IPS-11a (cell line): ENCODE data around the gene CCDC51.
"Not testable (repeated sequence)": the region's sequence is repeated elsewhere in the genome, so short reads cannot be mapped to it uniquely, and the experiment has no call there.

Experiments used
- H3K4me3 ChIP-seq: one replicate; pipeline ENCODE4 v1.5.1; 2013; ENCODE audit warnings: low read depth, low read length, control low read depth

CCDC51 gene, protein sequence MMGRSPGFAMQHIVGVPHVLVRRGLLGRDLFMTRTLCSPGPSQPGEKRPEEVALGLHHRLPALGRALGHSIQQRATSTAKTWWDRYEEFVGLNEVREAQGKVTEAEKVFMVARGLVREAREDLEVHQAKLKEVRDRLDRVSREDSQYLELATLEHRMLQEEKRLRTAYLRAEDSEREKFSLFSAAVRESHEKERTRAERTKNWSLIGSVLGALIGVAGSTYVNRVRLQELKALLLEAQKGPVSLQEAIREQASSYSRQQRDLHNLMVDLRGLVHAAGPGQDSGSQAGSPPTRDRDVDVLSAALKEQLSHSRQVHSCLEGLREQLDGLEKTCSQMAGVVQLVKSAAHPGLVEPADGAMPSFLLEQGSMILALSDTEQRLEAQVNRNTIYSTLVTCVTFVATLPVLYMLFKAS

DNA sequence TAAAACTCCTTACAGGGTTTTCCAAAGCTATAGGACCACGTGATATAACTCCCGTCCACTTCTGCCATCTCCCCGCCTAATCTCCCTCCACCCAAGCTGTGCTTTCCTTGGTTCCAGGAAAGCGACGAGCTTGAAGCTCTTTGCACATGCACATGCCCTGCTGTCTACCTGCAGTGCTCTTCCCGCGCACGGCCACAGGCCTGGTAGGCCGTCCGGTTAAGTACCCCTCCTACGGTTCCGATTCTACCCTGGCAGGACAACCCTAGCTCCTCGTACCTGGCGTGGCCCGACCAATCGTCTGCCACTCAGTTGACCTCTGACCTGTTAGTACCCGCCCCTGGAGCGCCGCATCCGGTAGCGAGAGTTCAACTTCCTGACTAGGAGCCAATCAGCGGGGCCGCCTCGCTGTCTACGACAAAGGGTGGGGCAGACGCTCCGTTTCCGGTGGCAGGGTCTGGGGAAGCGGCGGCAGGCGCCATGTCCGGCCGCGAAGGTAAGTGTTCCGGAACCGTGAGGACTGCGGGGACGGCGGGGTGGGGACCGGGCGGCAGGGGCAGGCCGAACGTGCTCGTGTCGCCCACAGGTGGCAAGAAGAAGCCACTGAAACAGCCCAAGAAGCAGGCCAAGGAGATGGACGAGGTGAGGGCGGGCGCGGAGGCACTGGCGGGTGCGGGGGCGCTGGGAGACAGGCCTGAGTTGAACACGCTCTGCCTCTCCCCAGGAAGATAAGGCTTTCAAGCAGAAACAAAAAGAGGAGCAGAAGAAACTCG lies at the start of gene CCDC51, which contains the start of gene TMA7:
Gene CCDC51 (minus strand): TSS at position 300 of the 770 bp plus-strand sequence. CDS start 4,991 bp downstream, outside the sequence.
Gene TMA7 (plus strand): TSS at position 438 of the 770 bp plus-strand sequence. CDS start 40 bp downstream, at position 478.
- peak within 1 kb of the TSS; percentile 96 for H3K4me3 ChIP-seq

DNA sequence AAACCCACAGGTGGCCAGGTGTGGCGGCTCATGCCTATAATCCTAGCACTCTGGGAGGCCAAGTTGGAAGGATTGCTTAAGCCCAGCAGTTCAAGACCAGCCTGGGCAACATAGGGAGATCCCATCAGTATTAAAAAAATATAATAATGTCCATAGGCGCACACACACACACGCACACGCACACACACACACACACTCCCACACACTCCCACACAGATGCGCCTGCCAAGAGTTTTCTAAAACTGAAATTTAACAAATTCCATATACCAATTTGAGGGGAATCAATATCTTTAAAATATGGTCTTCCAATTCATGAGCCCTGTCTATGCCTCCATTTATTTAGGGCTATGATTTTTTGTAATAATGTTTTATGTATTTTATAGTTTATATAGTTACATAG lies 47.0 kb upstream of the CCDC51 start:
- no peak overlapping the region for H3K4me3 ChIP-seq

DNA sequence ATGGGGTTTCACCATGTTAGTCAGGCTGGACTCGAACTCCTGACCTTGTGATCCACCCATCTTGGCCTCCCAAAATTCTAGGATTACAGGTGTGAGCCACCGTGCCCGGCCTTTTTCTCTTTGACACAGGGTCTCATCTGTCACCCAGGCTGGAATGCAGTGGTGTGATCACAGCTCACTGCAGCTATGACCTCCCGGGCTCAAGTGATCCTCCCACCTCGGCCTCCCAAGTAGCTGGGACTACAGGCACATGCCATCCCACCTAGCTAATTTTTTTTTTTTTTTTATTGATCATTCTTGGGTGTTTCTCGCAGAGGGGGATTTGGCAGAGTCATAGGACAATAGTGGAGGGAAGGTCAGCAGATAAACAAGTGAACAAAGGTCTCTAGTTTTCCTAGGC lies 42.9 kb upstream of the CCDC51 start:
- H3K4me3 ChIP-seq, result not testable (repeated sequence)

DNA sequence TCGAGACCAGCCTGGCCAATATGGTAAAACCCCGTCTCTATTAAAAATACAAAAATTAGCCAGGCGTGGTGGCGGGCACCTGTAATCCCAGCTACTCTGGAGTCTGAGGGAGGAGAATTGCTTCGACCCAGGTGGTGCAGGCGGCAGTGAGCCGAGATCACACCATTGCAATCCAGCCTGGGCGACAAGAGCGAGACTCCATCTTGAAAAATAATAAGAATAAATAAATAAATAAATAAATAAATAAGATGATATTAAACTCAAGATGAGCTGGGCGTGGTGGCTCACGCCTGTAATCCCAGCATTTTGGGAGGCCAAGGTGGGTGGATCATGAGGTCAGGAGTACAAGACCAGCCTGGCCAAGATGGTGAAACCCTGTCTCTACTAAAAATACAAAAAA lies 41.0 kb upstream of the CCDC51 start:
- not testable (repeated sequence) for H3K4me3 ChIP-seq

DNA sequence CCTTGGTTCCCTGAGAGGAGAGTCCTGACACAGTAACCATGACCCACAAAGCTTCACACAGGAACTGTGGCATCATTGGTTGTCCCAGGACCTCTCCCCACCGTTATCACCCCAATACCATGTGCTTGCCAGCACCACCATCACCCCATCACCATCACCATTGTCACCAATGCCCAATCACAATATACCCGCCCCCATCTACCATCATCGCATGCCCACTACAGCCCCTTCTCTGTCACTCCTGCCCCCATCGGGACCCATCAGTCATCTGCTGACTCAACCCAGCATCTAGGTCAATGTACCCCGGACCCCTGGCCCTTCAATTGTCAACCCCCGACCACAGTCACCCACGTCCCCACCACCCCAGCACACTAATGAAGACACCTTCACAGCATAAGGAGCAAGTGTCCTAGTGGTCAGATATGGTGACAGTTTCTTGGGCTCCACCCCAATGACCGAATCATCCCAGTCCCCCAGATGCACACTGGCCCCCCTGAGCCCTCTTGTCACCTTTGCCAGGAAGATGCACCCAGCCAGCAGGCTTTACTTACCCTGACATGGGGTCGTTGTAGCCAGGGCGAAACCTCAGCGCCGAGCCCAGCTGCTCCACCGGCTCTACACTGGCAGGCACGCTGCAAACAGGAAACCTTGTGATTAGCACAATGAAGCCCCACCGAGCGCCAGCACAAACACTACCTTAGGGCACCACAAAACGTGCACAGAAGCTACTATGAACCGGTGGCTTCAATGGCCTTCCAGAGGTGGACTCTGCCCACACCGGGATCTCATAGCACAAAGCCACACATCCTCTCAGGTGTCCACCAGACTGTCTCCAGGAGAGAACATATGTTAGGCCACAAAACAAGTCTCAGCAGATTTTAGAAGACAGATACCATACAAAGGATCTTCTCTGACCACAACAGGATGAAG lies 39.0 kb upstream of the CCDC51 start:
- H3K4me3 ChIP-seq, result no peak overlapping the region

DNA sequence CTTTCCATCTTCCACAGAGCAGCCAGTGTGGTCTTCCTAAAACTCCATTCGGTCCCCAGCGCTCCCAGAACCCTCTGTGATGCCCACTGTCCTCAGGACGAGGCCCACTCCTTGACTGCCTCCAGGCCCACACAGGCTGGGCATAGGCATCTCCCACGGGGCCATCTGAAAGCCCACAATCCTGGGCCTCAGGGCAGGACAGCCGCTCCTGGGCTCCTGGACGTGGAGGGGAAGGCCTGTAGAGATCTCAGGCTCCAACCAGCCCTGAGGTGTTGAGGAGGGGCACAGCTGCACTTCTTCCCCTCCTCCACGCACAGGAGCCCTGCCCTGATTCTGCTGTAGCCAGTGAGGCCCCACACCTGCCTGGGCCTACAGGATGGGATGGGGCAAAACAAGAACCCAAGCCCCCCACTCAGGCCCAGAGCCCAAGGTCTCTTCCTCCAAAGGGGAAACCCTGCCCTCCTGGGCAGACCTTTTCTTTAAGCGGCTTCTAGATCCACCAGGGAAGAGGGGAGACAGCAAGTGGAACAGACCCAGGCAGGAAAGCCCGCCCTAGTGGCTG lies 38.1 kb upstream of the CCDC51 start:
- H3K4me3 ChIP-seq, result no peak overlapping the region

DNA sequence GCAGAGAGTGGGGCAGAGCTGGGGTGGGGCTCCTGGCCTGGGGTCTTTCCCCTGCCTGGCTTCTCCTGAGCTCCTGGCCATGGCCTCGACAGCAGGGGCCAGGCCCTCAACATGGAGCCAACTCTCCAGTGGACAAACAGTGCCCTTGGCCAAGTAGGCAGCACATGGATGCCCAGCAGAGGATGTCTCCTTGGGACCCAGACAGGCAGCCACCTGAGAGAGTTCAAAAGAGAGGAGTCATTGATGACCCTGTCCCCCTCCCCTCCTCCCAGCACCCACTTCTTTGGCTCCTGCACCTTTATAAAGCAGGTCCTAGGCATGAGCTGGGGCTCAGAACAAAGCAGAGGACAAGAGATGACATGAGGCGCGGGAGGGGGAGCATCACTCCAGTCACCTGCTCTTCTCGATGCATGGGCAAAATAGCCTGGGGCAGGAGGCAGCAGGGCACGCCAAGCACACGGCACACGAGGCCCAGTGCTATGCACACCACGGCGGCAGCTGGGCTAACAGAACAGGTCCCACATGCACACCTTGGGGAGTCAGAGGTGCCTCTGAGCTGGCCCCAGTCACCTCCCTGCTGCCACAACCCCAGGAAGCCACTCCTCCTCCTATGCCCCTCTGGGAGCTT lies 36.6 kb upstream of the CCDC51 start:
- H3K4me3 ChIP-seq, result no peak overlapping the region

DNA sequence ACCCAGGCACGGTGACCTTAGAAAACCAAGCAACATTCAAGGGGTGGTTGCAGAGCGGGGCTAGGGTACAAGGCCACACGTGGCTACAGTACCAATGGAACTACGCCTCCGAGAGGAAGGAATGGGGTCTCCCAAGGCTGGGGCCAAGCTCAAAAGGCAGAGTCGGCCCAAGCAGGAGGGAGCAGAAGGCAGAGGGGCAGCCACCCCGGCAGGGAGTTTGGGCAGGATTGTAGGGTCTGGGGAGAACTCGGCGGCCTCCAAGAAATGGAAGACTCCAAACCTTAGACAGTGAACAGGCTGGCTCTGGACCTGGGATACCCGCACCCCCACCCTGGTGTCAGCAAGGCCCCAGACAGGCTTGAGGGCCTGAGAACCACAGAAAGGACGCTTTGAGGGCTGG lies 35.3 kb upstream of the CCDC51 start:
- no peak overlapping the region for H3K4me3 ChIP-seq

DNA sequence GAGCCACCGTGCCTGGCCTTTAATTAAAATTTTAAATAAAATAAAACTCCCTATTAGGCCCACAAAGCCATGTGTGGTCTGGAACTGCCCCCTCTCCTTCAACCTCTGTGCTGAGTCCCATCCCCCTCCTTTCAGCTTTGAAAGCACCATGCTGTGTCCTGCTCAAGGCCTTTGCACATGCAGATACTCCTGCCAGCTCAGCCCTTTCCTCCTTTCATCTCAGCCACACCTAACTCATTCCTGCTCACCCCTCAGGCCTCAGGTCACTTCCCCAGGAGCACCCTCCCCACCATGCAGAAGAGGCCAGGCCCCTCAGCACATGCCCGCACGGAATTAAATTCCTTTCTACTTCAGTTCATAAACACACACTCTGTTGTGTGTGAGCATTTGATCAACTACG lies 34.7 kb upstream of the CCDC51 start:
- no peak overlapping the region for H3K4me3 ChIP-seq

DNA sequence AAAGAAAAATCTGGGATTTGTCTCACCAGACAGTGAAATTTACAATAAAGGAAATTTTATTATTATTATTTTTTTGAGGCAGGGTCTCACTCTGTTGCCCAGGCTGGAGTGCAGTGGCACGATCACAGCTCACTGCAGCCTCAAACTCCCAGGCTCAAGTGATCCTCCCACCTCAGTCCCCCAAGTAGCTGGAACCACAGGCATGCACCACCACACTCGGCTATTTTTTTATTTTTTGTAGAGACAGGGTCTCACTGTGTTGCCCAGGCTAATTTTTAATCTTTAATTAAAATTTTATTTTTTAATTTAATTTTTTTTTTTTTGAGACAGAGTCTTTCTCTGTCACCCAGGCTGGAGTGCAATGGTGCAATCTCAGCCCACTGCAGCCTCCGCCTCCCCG lies 34.1 kb upstream of the CCDC51 start:
- not testable (repeated sequence) for H3K4me3 ChIP-seq

DNA sequence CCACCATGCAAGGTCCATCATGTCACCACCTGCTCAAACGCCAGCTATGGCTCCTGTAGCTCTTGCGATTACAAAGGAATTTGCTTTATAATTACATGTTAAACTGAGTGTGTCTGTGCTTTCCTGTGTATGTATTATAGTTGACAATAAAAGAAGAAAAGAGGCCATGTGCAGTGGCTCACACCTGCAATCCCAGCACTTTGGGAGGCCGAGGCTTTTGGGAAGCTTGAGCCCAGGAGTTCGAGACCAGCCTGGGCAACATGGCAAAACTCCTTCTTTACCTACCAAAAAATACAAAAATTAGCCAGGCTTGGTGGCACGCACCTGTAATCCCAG lies 33.7 kb upstream of the CCDC51 start:
- H3K4me3 ChIP-seq, result peak overlapping the region; percentile 4

DNA sequence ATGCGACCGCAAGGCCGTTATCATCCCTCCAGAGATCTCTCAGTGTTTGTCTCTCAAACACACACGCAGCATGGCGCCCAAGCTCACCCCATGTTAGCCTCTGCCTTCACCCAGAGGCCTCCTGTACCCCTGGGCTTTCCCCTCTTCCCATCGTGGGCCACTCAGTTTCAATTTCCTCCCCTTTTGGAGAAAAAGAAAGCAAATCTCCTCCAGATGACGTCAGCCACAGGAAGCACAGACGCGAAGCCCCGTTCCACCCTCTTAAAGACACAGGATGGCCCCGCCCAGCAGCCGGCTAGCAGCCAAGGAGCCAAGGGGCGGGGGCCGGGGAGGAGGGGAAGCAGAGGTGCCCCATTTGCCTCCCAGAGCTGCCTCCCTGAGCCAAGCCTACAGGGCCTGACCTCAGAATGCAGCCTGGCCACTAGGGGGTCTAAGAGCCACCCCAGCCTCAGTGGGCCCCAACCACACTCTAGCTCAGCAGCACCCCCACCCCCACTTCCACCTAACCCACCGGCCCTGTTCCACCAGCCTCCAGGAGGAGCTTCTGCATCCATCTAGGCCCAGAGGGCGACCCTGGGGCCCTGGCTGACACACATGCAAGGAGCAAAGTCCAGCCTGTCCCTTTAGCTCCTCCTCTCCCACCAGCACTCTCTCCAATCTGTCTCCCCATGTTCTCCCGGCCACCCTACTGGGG lies 33.2 kb upstream of the CCDC51 start:
- peak overlapping the region; percentile 78 for H3K4me3 ChIP-seq

DNA sequence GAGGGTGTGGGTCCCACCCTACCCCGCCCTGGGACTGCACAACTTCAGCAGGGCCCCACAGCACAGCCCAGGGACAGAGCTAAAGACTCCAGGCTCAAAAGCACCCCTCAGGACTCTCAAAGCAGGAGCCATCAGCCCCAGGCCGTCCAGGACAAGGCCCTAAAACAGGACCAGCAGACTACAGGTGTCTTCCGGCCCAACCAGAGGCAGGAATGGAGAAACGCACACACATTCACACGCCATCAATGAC lies 32.7 kb upstream of the CCDC51 start:
- H3K4me3 ChIP-seq, result peak overlapping the region; percentile 78

DNA sequence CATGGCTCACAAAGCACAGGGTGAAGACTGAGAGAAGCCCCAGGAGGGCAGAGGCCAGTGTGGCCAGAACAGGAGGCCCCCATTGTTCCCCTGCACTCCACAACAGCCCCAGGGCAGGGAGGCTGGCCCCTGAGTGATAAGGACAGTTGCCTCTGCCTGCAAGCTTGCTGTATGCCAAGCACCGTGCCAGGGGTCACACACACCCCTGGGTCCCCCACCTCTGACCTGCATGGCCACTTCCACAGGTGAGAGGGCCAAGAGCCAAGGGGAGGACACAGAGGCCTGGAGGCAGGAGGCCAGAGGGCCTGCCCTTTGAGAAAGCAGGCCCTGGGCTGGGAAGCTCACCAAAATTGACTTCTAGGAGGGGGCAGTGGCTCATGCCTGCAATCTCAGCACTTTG lies 30.4 kb upstream of the CCDC51 start:
- H3K4me3 ChIP-seq, result no peak overlapping the region

DNA sequence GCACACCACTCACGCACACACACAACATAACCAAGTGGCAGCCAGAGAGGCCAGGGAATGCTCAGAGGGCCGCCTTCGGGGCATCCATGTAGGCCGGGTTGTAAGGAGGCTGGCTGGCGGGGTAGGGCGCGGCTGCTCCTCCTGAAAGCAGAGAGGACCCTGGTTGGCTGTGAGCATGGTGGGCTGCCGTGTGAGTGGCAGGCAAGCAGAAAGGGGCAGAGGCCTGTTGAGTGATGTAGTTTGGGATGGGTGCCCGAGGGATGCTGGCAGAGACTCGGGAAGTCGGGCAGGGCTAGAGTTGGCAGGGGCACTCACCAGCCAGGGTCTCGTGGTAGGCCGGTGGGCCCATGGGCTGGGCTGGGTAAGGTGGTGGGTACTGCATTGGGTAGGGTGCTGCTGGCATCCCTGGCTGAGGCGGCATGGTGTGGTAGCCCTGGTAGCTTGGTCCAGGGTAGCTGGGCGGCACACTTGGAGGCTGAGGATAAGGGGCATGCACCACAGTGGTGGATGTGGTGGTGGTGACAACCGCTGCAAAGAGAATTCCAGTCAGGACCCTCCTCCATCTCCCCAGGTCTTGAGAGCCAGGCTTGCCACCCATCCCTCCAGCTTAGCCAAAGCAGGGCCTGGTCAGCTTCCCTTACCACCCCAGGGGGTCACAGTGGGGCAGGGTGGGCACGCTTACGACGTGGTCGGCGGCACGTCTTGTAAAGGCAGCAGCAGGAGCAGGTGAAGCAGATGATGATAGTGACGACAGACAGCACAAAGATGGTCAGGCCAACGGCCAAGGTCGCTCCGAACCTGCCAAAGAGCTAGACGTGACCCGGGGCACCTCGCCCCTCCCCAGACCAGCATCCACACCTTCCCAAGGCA lies 29.4 kb upstream of the CCDC51 start:
- H3K4me3 ChIP-seq, result no peak overlapping the region

DNA sequence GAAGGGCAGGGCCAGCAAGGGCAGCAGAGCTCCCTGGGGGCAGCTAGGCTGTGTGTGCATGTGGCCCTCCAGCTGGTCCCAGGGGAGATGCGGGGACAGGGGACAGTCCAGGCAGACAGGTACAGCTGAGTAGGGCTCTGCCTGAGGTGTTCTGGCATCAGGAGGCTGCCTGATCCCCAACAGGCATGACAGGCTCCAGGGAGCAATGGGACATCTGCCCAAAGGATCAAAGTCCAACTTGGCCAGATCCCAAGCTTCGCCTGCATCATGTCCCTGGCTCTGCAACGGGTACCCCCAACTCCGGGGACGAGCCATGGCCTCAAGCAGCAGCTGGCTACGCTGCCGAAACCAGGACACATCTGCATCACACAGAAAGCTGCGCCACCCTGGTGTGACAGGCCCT lies 28.4 kb upstream of the CCDC51 start:
- H3K4me3 ChIP-seq, result no peak overlapping the region

DNA sequence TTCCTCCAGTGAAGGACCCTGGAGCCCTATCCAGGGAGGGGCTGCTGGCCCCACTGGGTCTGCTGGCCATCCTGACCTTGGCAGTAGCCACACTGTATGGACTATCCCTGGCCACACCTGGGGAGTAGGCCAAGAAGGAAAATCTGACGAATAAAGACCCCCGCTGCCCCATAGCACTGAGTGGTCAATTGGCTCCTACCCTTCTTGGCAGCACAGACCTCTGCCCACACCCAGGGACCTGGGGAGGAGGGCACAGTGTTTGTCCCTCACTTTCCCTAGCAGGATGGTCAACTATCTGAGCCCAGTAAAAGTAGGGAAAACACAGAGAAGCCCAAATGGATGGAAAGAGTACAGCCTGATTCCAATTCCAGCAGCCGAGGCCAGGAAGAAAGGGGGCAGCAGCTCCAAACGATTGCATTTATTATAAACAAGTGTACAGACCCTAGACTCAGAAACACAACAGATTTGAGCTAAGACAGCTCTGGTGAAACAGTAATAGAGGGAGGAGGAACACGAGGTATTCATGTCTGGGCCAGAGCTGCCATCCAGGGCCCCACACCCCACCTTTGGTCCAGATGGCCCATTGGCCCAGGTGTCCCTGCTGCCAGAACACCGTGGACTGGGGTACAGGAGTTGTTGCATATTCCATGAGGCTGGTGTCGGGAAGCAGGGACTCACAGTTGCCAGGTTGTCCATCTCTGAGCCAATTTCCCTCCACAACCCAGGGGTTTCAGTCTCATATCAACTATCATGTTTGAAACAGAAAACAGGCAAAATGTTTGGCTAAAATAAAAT lies 27.8 kb upstream of the CCDC51 start:
- no peak overlapping the region for H3K4me3 ChIP-seq

DNA sequence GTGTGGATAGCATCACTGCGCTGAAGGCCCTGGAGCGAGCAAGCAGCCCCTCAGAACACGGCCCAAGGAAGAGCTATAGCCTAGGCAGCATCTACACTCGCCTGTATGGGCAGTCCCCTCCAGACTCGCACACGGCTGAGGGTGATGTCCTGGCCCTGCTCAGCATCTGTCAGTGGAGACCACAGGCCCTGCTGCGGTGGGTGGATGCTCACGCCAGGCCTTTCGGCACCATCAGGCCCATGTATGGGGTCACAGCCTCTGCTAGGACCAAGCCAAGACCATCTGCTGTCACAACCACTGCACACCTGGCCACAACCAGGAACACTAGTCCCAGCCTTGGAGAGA lies 27.2 kb upstream of the CCDC51 start:
- H3K4me3 ChIP-seq, result no peak overlapping the region
